Upper lobe of left lung (tissue), 6 donors: ENCODE data around the gene CDH13. TPM values are rescaled to one million over a fixed set of nuclear protein-coding genes. Genes with fewer than 3 reads are reported as not detected.

Experiments
- ATAC-seq, 2 donors: fragments of 200-7000 bp; cut with Tn5 transposase; one replicate each; pipeline ENCODE4 v1.9.1; 2022; ENCODE audit warnings: mild to moderate bottlenecking in 2 of 2, moderate library complexity in 2 of 2; ENCODE audit not compliant: low FRiP score in 2 of 2
- DNase-seq, 2 donors: peaks; one replicate each; pipeline ENCODE4 v3.0.0-alpha.2; 2019 to 2020
- H3K27ac ChIP-seq, 4 donors: fragments of 200-600 bp; sonication (generic); one replicate each; pipeline ENCODE4 v1.5.1; 2016 to 2019
- H3K27me3 ChIP-seq, 4 donors: fragments of 200-600 bp; sonication (generic); one replicate each; pipeline ENCODE4 v1.5.1; 2017 to 2019
- H3K36me3 ChIP-seq, 4 donors: fragments of 200-600 bp; sonication (generic); one replicate each; pipeline ENCODE4 v1.5.1; 2016 to 2019
- H3K4me1 ChIP-seq, 4 donors: fragments of 200-600 bp; sonication (generic); one replicate each; pipeline ENCODE4 v1.5.1; 2018 to 2019
- H3K4me3 ChIP-seq, 4 donors: fragments of 200-600 bp; sonication (generic); one replicate each; pipeline ENCODE4 v1.5.1; 2017 to 2019; ENCODE audit warnings: mild to moderate bottlenecking in 2 of 4, moderate library complexity in 1 of 4
- H3K9me3 ChIP-seq, 4 donors: fragments of 200-600 bp; sonication (generic); one replicate each; pipeline ENCODE4 v1.5.1; 2018 to 2019
- EP300 ChIP-seq, 4 donors: sonication (generic); formaldehyde crosslinking; IDR thresholded peaks; one replicate each; pipeline ENCODE4 v1.5.1; 2017; ENCODE audit warnings: antibody characterized with exemption in 4 of 4, control low read depth in 2 of 4
- POLR2A ChIP-seq, 4 donors: fragments of 450-650 bp; IDR thresholded peaks; one replicate each; pipeline ENCODE4 v1.5.1; 2016 to 2017; ENCODE audit warnings: antibody characterized with exemption in 4 of 4, mild to moderate bottlenecking in 2 of 4
- POLR2AphosphoS5 ChIP-seq, 2 donors: sonication (generic); formaldehyde crosslinking; IDR thresholded peaks; one replicate each; pipeline ENCODE4 v1.5.1; 2017; ENCODE audit warnings: antibody characterized with exemption in 2 of 2
- WGBS, 2 donors: methylation state at CpG; one replicate each; pipeline ENCODE4 v1.1.5; 2017 to 2018; 5-methylcytosine and 5-hydroxymethylcytosine counted together
- total RNA-seq, 6 donors: library from RNA; depleted of rRNA in 4 of 6; stranded (reverse); fragments of >200 nt in 4 of 6; gene quantifications; one replicate each; pipeline versions ENCODE4 v1.1.0 to v1.2.1, GENCODE V29; 2016 to 2021
- TF ChIP-seq, protein P1 (sequence below), 6 experiments: fragments of 450-650 bp in 4 of 6; fragments of 200-600 bp in 2 of 6; sonication (generic) in 2 of 6; IDR thresholded peaks; one replicate each; pipeline ENCODE4 v1.5.1; 2016 to 2019; ENCODE audit warnings: antibody characterized with exemption in 6 of 6
- donor health status: DM: no; HTN: no; CAD: no; lungs with moderate emphysema.
- donor health status: DM: no; HTN: yes; CAD: no; lungs with severe emphysema.

Gene CDH13
- total RNA-seq, 6 donors from 2014 or later = 11.3 to 39.8 (median 19.9) TPM

DNA sequence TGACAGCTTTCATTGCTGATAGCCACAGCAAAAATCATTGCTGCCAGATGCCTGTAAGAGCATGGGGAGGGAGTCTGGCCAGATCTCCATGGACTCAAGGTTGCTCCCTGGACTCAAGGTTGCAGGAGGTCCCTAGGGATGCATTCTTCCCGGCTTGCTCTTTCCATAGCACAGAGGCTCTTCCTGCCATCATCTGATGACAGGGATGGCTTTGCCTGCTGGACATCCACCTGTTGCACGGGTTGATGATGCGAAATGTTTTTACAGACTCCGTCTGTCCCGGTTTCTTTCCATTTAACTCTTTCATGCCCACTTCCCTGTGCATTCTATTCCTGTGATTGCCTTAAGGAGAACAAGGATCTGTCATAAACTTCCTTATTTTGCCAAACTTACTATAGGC lies 1065.5 kb downstream of the CDH13 start:
- Histone ChIP-seq H3K27ac (no peak overlapping the region), H3K27me3 (no peaks in the 10 kb centered on the region), H3K4me3 (no peak overlapping the region), H3K36me3 (no peaks in the 10 kb centered on the region), H3K4me1 (peaks cover 0 to 3% (median 0%) of the 10 kb centered on the region in 4 donors), H3K9me3 (no peaks in the 10 kb centered on the region)
- TF ChIP-seq, protein P1, sequence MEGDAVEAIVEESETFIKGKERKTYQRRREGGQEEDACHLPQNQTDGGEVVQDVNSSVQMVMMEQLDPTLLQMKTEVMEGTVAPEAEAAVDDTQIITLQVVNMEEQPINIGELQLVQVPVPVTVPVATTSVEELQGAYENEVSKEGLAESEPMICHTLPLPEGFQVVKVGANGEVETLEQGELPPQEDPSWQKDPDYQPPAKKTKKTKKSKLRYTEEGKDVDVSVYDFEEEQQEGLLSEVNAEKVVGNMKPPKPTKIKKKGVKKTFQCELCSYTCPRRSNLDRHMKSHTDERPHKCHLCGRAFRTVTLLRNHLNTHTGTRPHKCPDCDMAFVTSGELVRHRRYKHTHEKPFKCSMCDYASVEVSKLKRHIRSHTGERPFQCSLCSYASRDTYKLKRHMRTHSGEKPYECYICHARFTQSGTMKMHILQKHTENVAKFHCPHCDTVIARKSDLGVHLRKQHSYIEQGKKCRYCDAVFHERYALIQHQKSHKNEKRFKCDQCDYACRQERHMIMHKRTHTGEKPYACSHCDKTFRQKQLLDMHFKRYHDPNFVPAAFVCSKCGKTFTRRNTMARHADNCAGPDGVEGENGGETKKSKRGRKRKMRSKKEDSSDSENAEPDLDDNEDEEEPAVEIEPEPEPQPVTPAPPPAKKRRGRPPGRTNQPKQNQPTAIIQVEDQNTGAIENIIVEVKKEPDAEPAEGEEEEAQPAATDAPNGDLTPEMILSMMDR (IDR thresholded peaks at IDR 0.05) = no peak
- TF ChIP-seq POLR2A (IDR thresholded peaks at IDR 0.05) = no peak
- TF ChIP-seq EP300 (IDR thresholded peaks at IDR 0.05) = no peak
- no peak for TF ChIP-seq POLR2AphosphoS5 (IDR thresholded peaks at IDR 0.05)
- ATAC-seq = no peak
- WGBS, 2 donors = 30 to 46% methylated on average over 5 of the region's 5 CpGs
- no peak for DNase-seq

DNA sequence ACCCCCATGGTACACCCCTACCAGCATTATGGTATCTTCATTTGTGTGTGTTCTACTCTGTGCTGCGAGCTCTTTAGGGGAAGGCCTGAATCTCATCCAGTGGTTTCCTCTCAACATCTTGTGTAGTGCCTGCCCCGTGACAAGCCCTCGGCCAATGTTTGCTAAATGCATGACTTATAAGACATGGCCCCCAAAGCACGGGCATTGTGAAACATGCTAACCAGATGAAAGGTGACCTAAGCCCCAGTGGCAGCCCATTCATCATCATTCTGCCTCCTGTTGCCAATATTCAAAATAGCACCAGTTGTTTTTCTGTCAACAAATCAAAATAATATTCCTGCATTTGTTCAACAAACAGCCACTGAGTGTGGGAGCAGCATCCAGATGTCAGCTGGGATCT lies 1072.2 kb downstream of the CDH13 start:
- Histone ChIP-seq H3K4me3 (no peak overlapping the region), H3K27me3 (no peaks in the 10 kb centered on the region), H3K27ac (no peak overlapping the region), H3K9me3 (no peaks in the 10 kb centered on the region), H3K36me3 (no peaks in the 10 kb centered on the region), H3K4me1 (no peaks in the 10 kb centered on the region)
- no peak for DNase-seq
- no peak for ATAC-seq
- WGBS, 2 donors = 66 to 80% methylated on average over 4 of the region's 4 CpGs
- no peak for TF ChIP-seq POLR2A (IDR thresholded peaks at IDR 0.05)
- TF ChIP-seq, protein P1 (IDR thresholded peaks at IDR 0.05) = no peak
- no peak for TF ChIP-seq EP300 (IDR thresholded peaks at IDR 0.05)
- no peak for TF ChIP-seq POLR2AphosphoS5 (IDR thresholded peaks at IDR 0.05)

DNA sequence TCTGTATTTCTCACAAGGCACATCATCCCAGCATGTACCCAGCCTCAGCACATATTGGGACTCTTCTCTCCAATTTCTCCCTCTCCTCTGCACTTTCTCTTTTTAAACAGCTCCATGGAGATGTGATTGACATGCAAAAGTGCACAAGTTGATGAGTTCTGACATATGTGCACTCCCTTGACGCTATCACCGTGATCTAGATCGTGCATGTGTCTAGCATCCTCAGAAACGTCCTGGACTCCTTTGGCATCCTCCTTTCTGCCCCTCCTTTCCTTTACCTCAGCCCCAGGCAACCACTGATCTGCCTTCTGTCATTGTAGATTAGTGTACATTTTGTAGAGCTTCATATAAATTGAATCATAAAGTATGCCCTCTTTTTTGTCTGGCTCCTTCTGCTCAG lies 1073.0 kb downstream of the CDH13 start:
- 71 to 74% methylated on average over 4 of the region's 4 CpGs for WGBS, 2 donors
- no peak for DNase-seq
- no peaks in the 10 kb centered on the region for H3K4me1 ChIP-seq
- H3K9me3 ChIP-seq = no peaks in the 10 kb centered on the region
- ATAC-seq = no peak
- TF ChIP-seq POLR2AphosphoS5 (IDR thresholded peaks at IDR 0.05) (no peak), EP300 (IDR thresholded peaks at IDR 0.05) (no peak), POLR2A (IDR thresholded peaks at IDR 0.05) (no peak)
- TF ChIP-seq, protein P1 (IDR thresholded peaks at IDR 0.05) = no peak
- H3K27ac ChIP-seq = no peak overlapping the region
- no peaks in the 10 kb centered on the region for H3K27me3 ChIP-seq
- no peaks in the 10 kb centered on the region for H3K36me3 ChIP-seq
- no peak overlapping the region for H3K4me3 ChIP-seq

GRCh38 chr16:83700918-83701317 lies 1074.1 kb downstream of the CDH13 start:
- Histone ChIP-seq H3K27me3 (no peaks in the 10 kb centered on the region), H3K4me3 (no peak overlapping the region), H3K9me3 (no peaks in the 10 kb centered on the region), H3K4me1 (no peaks in the 10 kb centered on the region), H3K27ac (no peak overlapping the region), H3K36me3 (no peaks in the 10 kb centered on the region)
- no peak for ATAC-seq
- TF ChIP-seq EP300 (IDR thresholded peaks at IDR 0.05) = no peak
- TF ChIP-seq, protein P1 (IDR thresholded peaks at IDR 0.05) = no peak
- no peak for TF ChIP-seq POLR2AphosphoS5 (IDR thresholded peaks at IDR 0.05)
- no peak for TF ChIP-seq POLR2A (IDR thresholded peaks at IDR 0.05)
- DNase-seq = no peak
- WGBS, 2 donors = 70 to 71% methylated on average over 7 of the region's 7 CpGs

- Histone ChIP-seq H3K4me1 (no peaks in the 10 kb centered on the region), H3K36me3 (no peaks in the 10 kb centered on the region), H3K9me3 (no peaks in the 10 kb centered on the region), H3K27ac (no peak overlapping the region), H3K4me3 (no peak overlapping the region), H3K27me3 (no peaks in the 10 kb centered on the region)
- TF ChIP-seq EP300 (IDR thresholded peaks at IDR 0.05) (no peak), POLR2AphosphoS5 (IDR thresholded peaks at IDR 0.05) (no peak), POLR2A (IDR thresholded peaks at IDR 0.05) (no peak)
- TF ChIP-seq, protein P1 (IDR thresholded peaks at IDR 0.05) = no peak
- WGBS, 2 donors = 48 to 49% methylated on average over 9 of the region's 9 CpGs
- ATAC-seq (peak in 1 of 2 donors; percentile 69), DNase-seq (no peak)
Observed at GRCh38 chr16:83701494-83701893, 1074.7 kb downstream of the CDH13 start.
